ENCODE measurements around the gene MRRF.

Gene MRRF

GRCh38 chr9:122264360-122265148 lies at the start of gene MRRF, which contains the start of gene RBM18:
Gene MRRF (plus strand): TSS chr9:122264882. CDS start chr9:122270892, 6,010 bp downstream.
Gene RBM18 (minus strand): TSS chr9:122264840. CDS start chr9:122261492, 3,348 bp downstream.
- peak; percentile 71 for DNase-seq

GRCh38 chr9:122215663-122216062 lies 49.0 kb upstream of the MRRF start:
- DNase-seq: no peak

- DNase-seq: no peak
Measured at GRCh38 chr9:122216138-122216797, 48.4 kb upstream of the MRRF start.

- DNase-seq: no peak
Measured at GRCh38 chr9:122216798-122217418, 47.8 kb upstream of the MRRF start.

- DNase-seq: no peak
Measured at GRCh38 chr9:122217640-122218039, 47.0 kb upstream of the MRRF start.

GRCh38 chr9:122218071-122218934 lies 46.4 kb upstream of the MRRF start:
- peak; percentile 85 for DNase-seq

GRCh38 chr9:122218935-122219855 lies 45.5 kb upstream of the MRRF start:
- no peak for DNase-seq

GRCh38 chr9:122219856-122220672 lies 44.6 kb upstream of the MRRF start:
- no peak for DNase-seq

GRCh38 chr9:122220673-122221182 lies 44.0 kb upstream of the MRRF start:
- no peak for DNase-seq

GRCh38 chr9:122221183-122221811 lies 43.4 kb upstream of the MRRF start:
- DNase-seq: no peak

- no peak for DNase-seq
Measured at GRCh38 chr9:122222791-122223190, 41.9 kb upstream of the MRRF start.

- no peak for DNase-seq
Measured at GRCh38 chr9:122223435-122223834, 41.2 kb upstream of the MRRF start.

- no peak for DNase-seq
Measured at GRCh38 chr9:122225312-122226141, 39.2 kb upstream of the MRRF start.

- no peak for DNase-seq
Measured at GRCh38 chr9:122226142-122226757, 38.4 kb upstream of the MRRF start.

- no peak for DNase-seq
Measured at GRCh38 chr9:122226758-122227574, 37.7 kb upstream of the MRRF start.

- DNase-seq: no peak
Measured at GRCh38 chr9:122227575-122227900, 37.1 kb upstream of the MRRF start.

- DNase-seq: no peak
Measured at GRCh38 chr9:122228191-122228567, 36.5 kb upstream of the MRRF start.

All from 8988T (cell line).